ENCODE data around the gene SNAPC4. TPM values are rescaled to one million over a fixed set of nuclear protein-coding genes. Genes with fewer than 3 reads are reported as not detected.

The SNAPC4 gene
- total RNA-seq, 5 donors from 2014 or later (not counting 1 experiment from before 2014, with no cell fraction given), result 10.5 to 15.7 (median 13.3) TPM

DNA sequence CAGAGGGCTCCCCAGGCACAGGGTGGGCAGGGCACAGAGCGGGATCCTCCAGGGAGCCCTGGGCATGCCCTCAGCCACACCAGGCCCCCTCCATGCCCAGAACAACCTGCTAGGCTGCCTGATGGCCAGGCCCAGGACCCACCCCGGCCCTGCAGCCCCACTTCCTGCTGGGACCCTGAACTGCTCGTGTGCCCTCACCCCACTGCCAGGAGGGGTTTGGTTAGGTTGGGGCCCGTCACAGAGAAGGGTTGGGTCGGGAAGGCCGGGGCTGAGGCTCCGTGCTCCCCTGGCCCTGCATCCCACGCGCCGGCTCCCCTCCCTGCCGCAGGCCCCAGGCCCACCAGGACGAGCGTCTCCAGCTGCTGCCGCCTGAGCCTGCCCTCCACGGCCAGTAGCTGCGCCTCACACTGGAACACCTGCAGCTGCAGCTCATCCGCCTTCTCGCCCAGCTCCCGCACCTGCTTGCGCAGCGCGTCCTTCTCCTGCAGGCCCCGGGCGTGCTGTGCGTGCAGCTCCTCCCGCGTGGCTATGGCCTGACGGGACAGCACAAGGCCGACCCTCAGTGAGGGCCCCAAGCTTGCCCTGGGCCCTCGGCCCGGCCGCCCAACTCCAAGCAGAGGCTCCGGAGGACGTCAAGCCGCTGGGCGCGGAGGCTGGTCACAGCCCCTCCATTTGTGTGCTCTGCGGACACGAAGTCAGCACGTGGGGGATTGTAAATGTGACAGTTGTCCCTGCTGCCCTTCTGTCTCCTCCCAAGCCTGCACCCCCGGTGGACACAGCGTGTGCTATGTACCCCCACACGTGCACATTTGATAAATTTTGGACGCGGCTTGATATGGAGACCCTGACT, 32.4 kb downstream of the SNAPC4 start:
- H3K36me3 ChIP-seq (ENCODE audit: control insufficient read depth in 2 of 2, extremely low read depth in 1 of 2, insufficient read depth in 1 of 2, low read length in 1 of 2), result no peaks in the 10 kb centered on the region
- no peaks in the 10 kb centered on the region for H3K27me3 Mint-ChIP-seq
- no peaks in the 10 kb centered on the region for H3K36me3 Mint-ChIP-seq
- CTCF ChIA-PET, result interaction anchor here in 1 of 2 donors (0.7 kb wide), 1 partner anchor 121 kb away, joined by 3 read pairs; no protein-coding TSS in a partner anchor
- peaks cover 0 to 15% of the 10 kb centered on the region in 2 experiments for H3K4me1 ChIP-seq (ENCODE audit: control insufficient read depth in 1 of 2, extremely low read depth in 1 of 2, insufficient read depth in 2 of 2, low read length in 2 of 2)
- no peaks in the 10 kb centered on the region for H3K9me3 ChIP-seq
- no peak overlapping the region for H3K27ac ChIP-seq (ENCODE audit: low read length)
- no peak overlapping the region for H3K4me3 Mint-ChIP-seq
- no peak overlapping the region for H3K4me3 ChIP-seq (ENCODE audit: control insufficient read depth in 1 of 2, extremely low read depth in 1 of 2, low read length in 1 of 2)
- H3K27me3 ChIP-seq (replicated peaks in 1 of 2; ENCODE audit: control insufficient read depth in 2 of 2, extremely low read depth in 1 of 2, insufficient read depth in 2 of 2, low read length in 1 of 2), result peaks cover 0 to 20% of the 10 kb centered on the region in 2 experiments
- DNase-seq (no peak), ATAC-seq (replicated peaks in 1 of 4) (no peak)
- H3K27ac Mint-ChIP-seq, result no peak overlapping the region
- POLR2A ChIA-PET, result no interaction called here
- H3K9me3 Mint-ChIP-seq, result no peaks in the 10 kb centered on the region
- peaks cover 2 to 6% (median 4%) of the 10 kb centered on the region in 3 donors for H3K4me1 Mint-ChIP-seq
- WGBS (ENCODE audit: insufficient coverage), result 90% methylated on average over 42 of the region's 45 CpGs

DNA sequence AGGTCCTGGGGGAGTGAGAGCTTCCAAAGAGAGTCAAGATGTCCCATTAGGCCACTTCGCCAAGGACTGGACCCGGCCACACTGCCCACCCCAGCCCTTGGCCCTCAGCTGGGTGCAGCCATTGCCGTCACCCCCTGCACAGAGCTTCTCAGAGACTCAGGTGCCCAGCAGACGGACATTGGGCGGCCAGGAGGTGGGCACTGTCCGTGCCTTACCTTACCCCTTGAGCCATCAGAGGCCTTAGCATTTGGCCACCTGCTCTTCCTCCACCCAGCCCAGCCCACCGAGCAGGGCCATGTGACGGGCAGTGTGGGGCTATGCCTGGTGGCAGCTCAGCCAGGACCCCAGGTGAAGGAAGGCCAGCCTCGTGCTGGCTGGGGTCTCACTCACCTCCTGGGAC, 33.1 kb downstream of the SNAPC4 start:
- Mint-ChIP-seq H3K36me3 (no peaks in the 10 kb centered on the region), H3K27me3 (no peaks in the 10 kb centered on the region), H3K4me3 (no peak overlapping the region), H3K27ac (no peak overlapping the region), H3K4me1 (peaks cover 4 to 8% (median 4%) of the 10 kb centered on the region in 3 donors), H3K9me3 (no peaks in the 10 kb centered on the region)
- ATAC-seq (replicated peaks in 1 of 4) (no peak), DNase-seq (no peak)
- ChIA-PET POLR2A (no interaction called here), CTCF (interaction anchor here in 1 of 2 donors (0.7 kb wide), 1 partner anchor 122 kb away, joined by 3 read pairs; no protein-coding TSS in a partner anchor)
- H3K27me3 ChIP-seq (replicated peaks in 1 of 2; ENCODE audit: control insufficient read depth in 2 of 2, extremely low read depth in 1 of 2, insufficient read depth in 2 of 2, low read length in 1 of 2), result peaks cover 0 to 14% of the 10 kb centered on the region in 2 experiments
- 89% methylated on average over 9 of the region's 9 CpGs for WGBS (ENCODE audit: insufficient coverage)
- no peak overlapping the region for H3K27ac ChIP-seq (ENCODE audit: low read length)
- H3K9me3 ChIP-seq, result no peaks in the 10 kb centered on the region
- peaks cover 0 to 16% of the 10 kb centered on the region in 2 experiments for H3K4me1 ChIP-seq (ENCODE audit: control insufficient read depth in 1 of 2, extremely low read depth in 1 of 2, insufficient read depth in 2 of 2, low read length in 2 of 2)
- no peaks in the 10 kb centered on the region for H3K36me3 ChIP-seq (ENCODE audit: control insufficient read depth in 2 of 2, extremely low read depth in 1 of 2, insufficient read depth in 1 of 2, low read length in 1 of 2)
- no peak overlapping the region for H3K4me3 ChIP-seq (ENCODE audit: control insufficient read depth in 1 of 2, extremely low read depth in 1 of 2, low read length in 1 of 2)

DNA sequence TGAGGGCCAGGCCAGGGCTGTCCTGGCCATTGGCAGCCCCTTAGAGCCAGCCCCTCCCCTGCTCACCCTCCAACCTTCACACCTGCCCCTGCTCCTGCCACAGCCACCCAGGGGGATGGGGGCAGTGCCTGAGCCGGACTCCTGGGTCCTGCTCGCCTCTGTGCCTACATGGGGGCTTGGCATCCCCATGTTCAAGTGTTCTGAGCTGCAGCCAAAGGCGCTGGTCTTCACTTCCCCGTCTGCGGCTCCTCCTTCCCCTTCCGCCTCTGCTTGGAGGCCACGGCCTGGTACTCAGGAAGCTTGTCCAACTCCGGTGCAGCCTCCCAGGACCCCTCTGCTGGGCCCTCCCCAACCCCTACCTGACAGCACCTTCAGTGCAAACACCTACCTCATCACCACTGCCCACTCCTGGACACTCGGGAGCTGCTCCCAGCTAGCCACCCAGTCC, 34.2 kb downstream of the SNAPC4 start:
- ATAC-seq (replicated peaks in 1 of 4) (no peak), DNase-seq (peak in 1 of 35 experiments; percentile 20)
- Histone ChIP-seq H3K27ac (ENCODE audit: low read length) (no peak overlapping the region), H3K4me3 (ENCODE audit: control insufficient read depth in 1 of 2, extremely low read depth in 1 of 2, low read length in 1 of 2) (no peak overlapping the region), H3K9me3 (no peaks in the 10 kb centered on the region), H3K27me3 (replicated peaks in 1 of 2; ENCODE audit: control insufficient read depth in 2 of 2, extremely low read depth in 1 of 2, insufficient read depth in 2 of 2, low read length in 1 of 2) (peaks cover 0 to 13% of the 10 kb centered on the region in 2 experiments), H3K4me1 (ENCODE audit: control insufficient read depth in 1 of 2, extremely low read depth in 1 of 2, insufficient read depth in 2 of 2, low read length in 2 of 2) (peaks cover 0 to 16% of the 10 kb centered on the region in 2 experiments), H3K36me3 (ENCODE audit: control insufficient read depth in 2 of 2, extremely low read depth in 1 of 2, insufficient read depth in 1 of 2, low read length in 1 of 2) (peaks cover 0 to 4% of the 10 kb centered on the region in 2 donors)
- peaks cover 4 to 8% (median 4%) of the 10 kb centered on the region in 3 donors for H3K4me1 Mint-ChIP-seq
- H3K9me3 Mint-ChIP-seq, result no peaks in the 10 kb centered on the region
- H3K27ac Mint-ChIP-seq, result no peak overlapping the region
- WGBS (ENCODE audit: insufficient coverage), result 68% methylated on average over 9 of the region's 9 CpGs
- CTCF ChIA-PET, result no interaction called here
- no peaks in the 10 kb centered on the region for H3K36me3 Mint-ChIP-seq
- no peak overlapping the region for H3K4me3 Mint-ChIP-seq
- POLR2A ChIA-PET, result no interaction called here
- H3K27me3 Mint-ChIP-seq, result no peaks in the 10 kb centered on the region

DNA sequence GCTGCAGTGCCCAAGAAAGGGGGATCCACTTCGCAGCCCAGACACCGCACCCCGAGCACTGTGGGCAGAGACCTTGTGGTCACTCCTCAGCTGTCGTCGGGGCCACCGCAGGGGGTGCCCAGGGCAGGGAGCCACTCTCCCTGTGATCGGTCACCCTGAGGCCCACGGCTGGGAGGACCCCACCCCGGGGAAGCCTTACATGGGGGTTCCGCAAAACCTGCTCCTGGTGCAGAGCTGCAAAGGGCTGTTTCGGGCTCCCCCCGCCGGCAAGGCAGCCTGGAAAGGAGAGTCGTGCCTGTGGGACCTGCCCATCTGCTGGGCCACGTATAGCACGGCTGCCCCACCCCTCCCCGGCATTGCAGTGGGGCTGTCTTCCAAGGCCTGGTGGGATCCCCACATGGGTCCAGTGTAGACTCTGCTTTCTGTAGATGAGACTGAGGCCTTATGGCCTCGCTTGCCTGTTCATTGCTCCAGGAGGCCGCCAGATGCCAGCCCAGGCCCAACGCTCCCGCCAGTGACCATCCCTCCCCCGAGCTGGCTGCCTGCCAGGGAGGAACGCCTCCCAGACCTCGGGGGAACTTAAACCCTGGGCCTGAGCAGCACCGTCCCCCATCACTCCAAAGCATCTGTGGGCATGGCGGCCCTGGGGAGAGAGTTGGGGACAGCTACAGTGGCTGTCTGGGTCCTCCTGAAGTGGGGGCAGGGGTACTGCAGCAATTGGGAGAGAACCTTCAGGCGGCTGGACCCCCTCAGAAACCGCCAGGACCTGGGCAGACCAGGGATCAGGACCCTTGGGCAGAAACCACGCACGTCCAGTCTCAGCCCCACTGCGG, 34.8 kb downstream of the SNAPC4 start:
- H3K9me3 Mint-ChIP-seq, result no peaks in the 10 kb centered on the region
- 94% methylated on average over 27 of the region's 31 CpGs for WGBS (ENCODE audit: insufficient coverage)
- H3K27me3 Mint-ChIP-seq, result no peaks in the 10 kb centered on the region
- Histone ChIP-seq H3K36me3 (ENCODE audit: control insufficient read depth in 2 of 2, extremely low read depth in 1 of 2, insufficient read depth in 1 of 2, low read length in 1 of 2) (peaks cover 0 to 4% of the 10 kb centered on the region in 2 donors), H3K4me1 (ENCODE audit: control insufficient read depth in 1 of 2, extremely low read depth in 1 of 2, insufficient read depth in 2 of 2, low read length in 2 of 2) (peaks cover 0 to 16% of the 10 kb centered on the region in 2 experiments), H3K9me3 (no peaks in the 10 kb centered on the region), H3K27me3 (replicated peaks in 1 of 2; ENCODE audit: control insufficient read depth in 2 of 2, extremely low read depth in 1 of 2, insufficient read depth in 2 of 2, low read length in 1 of 2) (peaks cover 0 to 13% of the 10 kb centered on the region in 2 experiments), H3K27ac (ENCODE audit: low read length) (no peak overlapping the region), H3K4me3 (ENCODE audit: control insufficient read depth in 1 of 2, extremely low read depth in 1 of 2, low read length in 1 of 2) (no peak overlapping the region)
- ATAC-seq (replicated peaks in 1 of 4) (no peak), DNase-seq (no peak)
- CTCF ChIA-PET, result no interaction called here
- peaks cover 4 to 8% (median 4%) of the 10 kb centered on the region in 3 donors for H3K4me1 Mint-ChIP-seq
- POLR2A ChIA-PET, result no interaction called here
- no peaks in the 10 kb centered on the region for H3K36me3 Mint-ChIP-seq
- H3K4me3 Mint-ChIP-seq, result peak overlapping the region in 1 of 3 donors; percentile 37
- no peak overlapping the region for H3K27ac Mint-ChIP-seq

DNA sequence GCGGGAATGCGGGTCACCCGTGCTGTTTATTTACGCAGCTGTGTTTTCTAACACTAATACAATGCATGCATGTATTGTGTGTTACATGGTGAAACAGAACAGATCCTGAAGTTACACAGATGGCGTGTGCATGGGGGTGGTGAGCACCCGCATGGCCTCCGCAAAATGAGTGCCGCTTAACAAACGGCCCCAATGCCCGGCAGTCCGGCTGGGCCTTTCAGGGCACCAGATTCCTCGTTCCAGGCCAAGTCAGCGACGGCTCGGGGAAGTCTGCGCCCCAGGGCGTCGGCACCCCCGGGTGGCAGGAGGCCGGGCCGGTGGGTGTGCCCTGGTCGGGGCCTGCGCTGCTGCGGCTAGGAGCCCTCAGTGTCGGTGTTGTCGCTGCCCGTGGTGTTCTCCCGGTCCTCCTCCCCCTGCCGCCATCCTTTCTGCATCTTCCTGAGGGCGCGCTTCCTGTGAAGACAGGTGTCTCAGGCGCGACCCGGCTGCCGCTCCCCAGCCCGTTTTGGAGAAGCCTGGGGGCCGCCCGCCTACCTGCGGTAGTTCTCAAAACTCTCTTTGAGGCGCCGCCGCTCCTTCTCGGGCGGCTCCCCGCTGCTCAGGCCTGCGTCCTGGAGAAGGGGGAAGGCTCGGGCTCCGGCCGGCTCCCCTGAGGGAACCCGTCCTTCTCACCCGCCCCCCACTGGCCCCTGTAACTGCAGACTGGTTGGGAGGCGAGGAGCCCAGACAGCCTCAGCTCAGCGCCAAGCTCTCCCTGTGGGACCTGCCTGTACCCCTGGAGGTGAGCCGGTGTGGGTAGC, 35.8 kb downstream of the SNAPC4 start:
- POLR2A ChIA-PET, result no interaction called here
- Histone ChIP-seq H3K27ac (ENCODE audit: low read length) (no peak overlapping the region), H3K36me3 (ENCODE audit: control insufficient read depth in 2 of 2, extremely low read depth in 1 of 2, insufficient read depth in 1 of 2, low read length in 1 of 2) (peaks cover 0 to 7% of the 10 kb centered on the region in 2 donors), H3K9me3 (no peaks in the 10 kb centered on the region), H3K4me1 (ENCODE audit: control insufficient read depth in 1 of 2, extremely low read depth in 1 of 2, insufficient read depth in 2 of 2, low read length in 2 of 2) (peaks cover 0 to 16% of the 10 kb centered on the region in 2 experiments), H3K4me3 (ENCODE audit: control insufficient read depth in 1 of 2, extremely low read depth in 1 of 2, low read length in 1 of 2) (no peak overlapping the region), H3K27me3 (replicated peaks in 1 of 2; ENCODE audit: control insufficient read depth in 2 of 2, extremely low read depth in 1 of 2, insufficient read depth in 2 of 2, low read length in 1 of 2) (peaks cover 0 to 13% of the 10 kb centered on the region in 2 experiments)
- 63% methylated on average over 38 of the region's 54 CpGs for WGBS (ENCODE audit: insufficient coverage)
- ATAC-seq (replicated peaks in 1 of 4) (no peak), DNase-seq (peak in 1 of 35 experiments; percentile 17)
- CTCF ChIA-PET, result interaction anchor here (0.5 to 0.9 kb wide), 2 partner anchors 10 to 1552 kb away, joined by 3 read pairs; no protein-coding TSS in a partner anchor
- Mint-ChIP-seq H3K27me3 (no peaks in the 10 kb centered on the region), H3K4me3 (peak overlapping the region; percentile 43 to 74 (median 46)), H3K27ac (peak overlapping the region in 1 of 2 donors; percentile 39), H3K9me3 (no peaks in the 10 kb centered on the region), H3K4me1 (peaks cover 4 to 8% (median 4%) of the 10 kb centered on the region in 3 donors), H3K36me3 (no peaks in the 10 kb centered on the region)

Measured in T-cell (primary cell).